ENCODE results near the gene MORN1. TPM values are rescaled to one million over a fixed set of nuclear protein-coding genes. Genes with fewer than 3 reads are reported as not detected.

MORN1 gene
- polyA plus RNA-seq, 2 donors, result 3.0 to 5.8 TPM

GRCh38 chr1:2394220-2394619 lies 2.9 kb upstream of the MORN1 start:
- H3K4me3 ChIP-seq (ENCODE audit: low read depth in 1 of 2, low read length in 2 of 2), result no peak overlapping the region
- 89 to 92% methylated on average over 7 of the region's 7 CpGs for WGBS, 2 donors
- H3K9me3 ChIP-seq (ENCODE audit: control insufficient read depth in 2 of 2, insufficient read depth in 1 of 2, low read depth in 1 of 2, low read length in 1 of 2), result no peaks in the 10 kb centered on the region
- H3K36me3 ChIP-seq (ENCODE audit: control insufficient read depth in 2 of 2, insufficient read depth in 2 of 2, low read length in 1 of 2), result peaks cover 5 to 28% of the 10 kb centered on the region in 2 donors
- peak overlapping the region in 1 of 2 donors; percentile 30 for H3K27ac ChIP-seq (ENCODE audit: low read depth in 2 of 2, low read length in 1 of 2)
- H3K27me3 ChIP-seq (ENCODE audit: control insufficient read depth in 1 of 2, insufficient read depth in 2 of 2, low read length in 2 of 2), result no peaks in the 10 kb centered on the region
- peaks cover 9 to 31% of the 10 kb centered on the region in 2 donors for H3K4me1 ChIP-seq (ENCODE audit: control insufficient read depth in 2 of 2, insufficient read depth in 2 of 2, low read length in 1 of 2)

DNA sequence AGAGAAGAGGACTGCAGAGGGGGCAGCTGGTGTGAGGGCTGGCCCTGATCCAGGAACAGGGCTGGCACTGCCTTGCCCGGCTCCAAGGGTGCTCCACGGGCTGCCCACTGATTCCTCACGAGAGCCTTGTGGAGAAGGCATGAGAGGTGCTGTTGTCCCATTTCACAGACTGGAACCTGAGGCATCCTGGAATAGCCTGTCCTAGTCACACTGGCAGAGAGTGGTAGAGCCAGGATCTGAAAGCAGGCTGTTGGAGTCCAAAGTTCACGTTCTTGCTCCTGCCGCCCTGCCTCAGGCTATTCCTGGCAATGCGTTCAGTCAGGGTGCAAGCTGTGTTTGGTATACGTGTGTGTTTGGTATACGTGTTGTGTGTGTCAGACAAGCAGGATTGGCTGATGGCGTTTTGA lies 2.1 kb upstream of the MORN1 start:
- WGBS, 2 donors, result 55 to 64% methylated on average over 8 to 9 of the region's 9 CpGs
- Histone ChIP-seq H3K27ac (ENCODE audit: low read depth in 2 of 2, low read length in 1 of 2) (peak overlapping the region in 1 of 2 donors; percentile 47), H3K36me3 (ENCODE audit: control insufficient read depth in 2 of 2, insufficient read depth in 2 of 2, low read length in 1 of 2) (peaks cover 5 to 27% of the 10 kb centered on the region in 2 donors), H3K4me3 (ENCODE audit: low read depth in 1 of 2, low read length in 2 of 2) (peak overlapping the region in 1 of 2 donors; percentile 2), H3K4me1 (ENCODE audit: control insufficient read depth in 2 of 2, insufficient read depth in 2 of 2, low read length in 1 of 2) (peaks cover 9 to 31% of the 10 kb centered on the region in 2 donors), H3K9me3 (ENCODE audit: control insufficient read depth in 2 of 2, insufficient read depth in 1 of 2, low read depth in 1 of 2, low read length in 1 of 2) (no peaks in the 10 kb centered on the region), H3K27me3 (ENCODE audit: control insufficient read depth in 1 of 2, insufficient read depth in 2 of 2, low read length in 2 of 2) (no peaks in the 10 kb centered on the region)

- 40 to 48% methylated on average over 16 of the region's 16 CpGs for WGBS, 2 donors
- H3K27ac ChIP-seq (ENCODE audit: low read depth in 2 of 2, low read length in 1 of 2), result peak overlapping the region in 1 of 2 donors; percentile 45
- H3K4me3 ChIP-seq (ENCODE audit: low read depth in 1 of 2, low read length in 2 of 2), result peak overlapping the region; percentile 73 to 81
- H3K36me3 ChIP-seq (ENCODE audit: control insufficient read depth in 2 of 2, insufficient read depth in 2 of 2, low read length in 1 of 2), result peaks cover 5 to 27% of the 10 kb centered on the region in 2 donors
- H3K4me1 ChIP-seq (ENCODE audit: control insufficient read depth in 2 of 2, insufficient read depth in 2 of 2, low read length in 1 of 2), result peaks cover 9 to 31% of the 10 kb centered on the region in 2 donors
- H3K27me3 ChIP-seq (ENCODE audit: control insufficient read depth in 1 of 2, insufficient read depth in 2 of 2, low read length in 2 of 2), result no peaks in the 10 kb centered on the region
- no peaks in the 10 kb centered on the region for H3K9me3 ChIP-seq (ENCODE audit: control insufficient read depth in 2 of 2, insufficient read depth in 1 of 2, low read depth in 1 of 2, low read length in 1 of 2)
Measured at GRCh38 chr1:2392686-2393085, 1.3 kb upstream of the MORN1 start.

- H3K4me3 ChIP-seq (ENCODE audit: low read depth in 1 of 2, low read length in 2 of 2), result peak overlapping the region; percentile 73 to 81
- H3K36me3 ChIP-seq (ENCODE audit: control insufficient read depth in 2 of 2, insufficient read depth in 2 of 2, low read length in 1 of 2), result peaks cover 5 to 23% of the 10 kb centered on the region in 2 donors
- WGBS, 2 donors, result 1 to 2% methylated on average over 52 to 62 of the region's 62 CpGs
- peaks cover 9 to 31% of the 10 kb centered on the region in 2 donors for H3K4me1 ChIP-seq (ENCODE audit: control insufficient read depth in 2 of 2, insufficient read depth in 2 of 2, low read length in 1 of 2)
- H3K9me3 ChIP-seq (ENCODE audit: control insufficient read depth in 2 of 2, insufficient read depth in 1 of 2, low read depth in 1 of 2, low read length in 1 of 2), result no peaks in the 10 kb centered on the region
- peak overlapping the region; percentile 87 for H3K27ac ChIP-seq (ENCODE audit: low read depth in 2 of 2, low read length in 1 of 2)
- H3K27me3 ChIP-seq (ENCODE audit: control insufficient read depth in 1 of 2, insufficient read depth in 2 of 2, low read length in 2 of 2), result no peaks in the 10 kb centered on the region
Measured at GRCh38 chr1:2391931-2392509, 666 bp upstream of the MORN1 start.

- Histone ChIP-seq H3K9me3 (ENCODE audit: control insufficient read depth in 2 of 2, insufficient read depth in 1 of 2, low read depth in 1 of 2, low read length in 1 of 2) (no peaks in the 10 kb centered on the region), H3K36me3 (ENCODE audit: control insufficient read depth in 2 of 2, insufficient read depth in 2 of 2, low read length in 1 of 2) (peaks cover 0 to 15% of the 10 kb centered on the region in 2 donors), H3K4me1 (ENCODE audit: control insufficient read depth in 2 of 2, insufficient read depth in 2 of 2, low read length in 1 of 2) (peaks cover 9 to 22% of the 10 kb centered on the region in 2 donors), H3K27me3 (ENCODE audit: control insufficient read depth in 1 of 2, insufficient read depth in 2 of 2, low read length in 2 of 2) (no peaks in the 10 kb centered on the region), H3K4me3 (ENCODE audit: low read depth in 1 of 2, low read length in 2 of 2) (no peak overlapping the region), H3K27ac (ENCODE audit: low read depth in 2 of 2, low read length in 1 of 2) (peak overlapping the region in 1 of 2 donors; percentile 71)
- WGBS, 2 donors, result 90 to 91% methylated on average over 7 of the region's 7 CpGs
Measured at GRCh38 chr1:2389644-2390043, 1.7 kb downstream of the MORN1 start.

DNA sequence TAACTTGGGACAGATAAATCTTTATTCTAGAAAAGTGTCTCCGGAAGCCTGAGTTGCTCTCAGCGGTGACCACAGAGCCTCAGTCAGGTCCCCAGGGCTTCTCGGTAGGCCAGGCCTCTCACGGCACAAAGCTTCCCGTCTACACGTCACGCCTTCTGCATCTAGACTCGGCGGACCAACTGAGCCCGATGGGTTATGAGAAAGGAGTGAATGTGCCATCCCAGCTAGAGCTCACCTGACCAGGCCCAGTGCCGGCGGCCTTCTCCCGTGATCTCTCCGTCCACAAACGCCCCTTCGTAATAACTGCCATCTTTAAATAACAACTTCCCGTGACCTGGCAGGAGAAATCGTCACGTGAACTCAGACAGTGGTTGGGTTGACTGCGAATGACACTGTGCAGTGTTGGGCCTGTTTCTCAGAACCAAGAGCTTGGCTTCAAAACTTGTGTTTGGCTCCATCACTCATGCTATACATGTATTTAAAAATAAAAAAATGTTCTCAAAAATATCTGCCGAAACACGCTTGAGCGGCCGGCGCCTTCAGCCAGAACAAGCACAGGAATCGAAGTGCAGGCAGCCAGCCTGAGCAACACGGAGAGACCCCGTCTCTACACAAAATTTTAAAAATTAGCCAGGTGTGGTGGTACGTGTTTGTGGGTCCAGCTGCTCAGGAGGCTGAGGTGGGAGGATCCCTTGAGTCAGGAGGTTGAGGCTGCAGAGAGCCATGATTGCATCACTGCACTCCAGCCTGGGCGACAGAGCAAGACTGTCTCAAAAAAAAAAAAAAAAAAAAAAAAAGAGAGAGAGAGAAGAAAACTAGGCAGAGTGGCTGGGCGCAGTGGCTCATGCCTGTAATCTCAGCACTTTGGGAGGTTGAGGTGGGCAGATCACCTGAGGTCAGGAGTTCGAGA lies 3.1 kb downstream of the MORN1 start:
- H3K27me3 ChIP-seq (ENCODE audit: control insufficient read depth in 1 of 2, insufficient read depth in 2 of 2, low read length in 2 of 2), result no peaks in the 10 kb centered on the region
- no peak overlapping the region for H3K4me3 ChIP-seq (ENCODE audit: low read depth in 1 of 2, low read length in 2 of 2)
- 92 to 95% methylated on average over 32 of the region's 32 CpGs for WGBS, 2 donors
- H3K4me1 ChIP-seq (ENCODE audit: control insufficient read depth in 2 of 2, insufficient read depth in 2 of 2, low read length in 1 of 2), result peaks cover 5 to 12% of the 10 kb centered on the region in 2 donors
- peaks cover 0 to 7% of the 10 kb centered on the region in 2 donors for H3K36me3 ChIP-seq (ENCODE audit: control insufficient read depth in 2 of 2, insufficient read depth in 2 of 2, low read length in 1 of 2)
- no peak overlapping the region for H3K27ac ChIP-seq (ENCODE audit: low read depth in 2 of 2, low read length in 1 of 2)
- no peaks in the 10 kb centered on the region for H3K9me3 ChIP-seq (ENCODE audit: control insufficient read depth in 2 of 2, insufficient read depth in 1 of 2, low read depth in 1 of 2, low read length in 1 of 2)

DNA sequence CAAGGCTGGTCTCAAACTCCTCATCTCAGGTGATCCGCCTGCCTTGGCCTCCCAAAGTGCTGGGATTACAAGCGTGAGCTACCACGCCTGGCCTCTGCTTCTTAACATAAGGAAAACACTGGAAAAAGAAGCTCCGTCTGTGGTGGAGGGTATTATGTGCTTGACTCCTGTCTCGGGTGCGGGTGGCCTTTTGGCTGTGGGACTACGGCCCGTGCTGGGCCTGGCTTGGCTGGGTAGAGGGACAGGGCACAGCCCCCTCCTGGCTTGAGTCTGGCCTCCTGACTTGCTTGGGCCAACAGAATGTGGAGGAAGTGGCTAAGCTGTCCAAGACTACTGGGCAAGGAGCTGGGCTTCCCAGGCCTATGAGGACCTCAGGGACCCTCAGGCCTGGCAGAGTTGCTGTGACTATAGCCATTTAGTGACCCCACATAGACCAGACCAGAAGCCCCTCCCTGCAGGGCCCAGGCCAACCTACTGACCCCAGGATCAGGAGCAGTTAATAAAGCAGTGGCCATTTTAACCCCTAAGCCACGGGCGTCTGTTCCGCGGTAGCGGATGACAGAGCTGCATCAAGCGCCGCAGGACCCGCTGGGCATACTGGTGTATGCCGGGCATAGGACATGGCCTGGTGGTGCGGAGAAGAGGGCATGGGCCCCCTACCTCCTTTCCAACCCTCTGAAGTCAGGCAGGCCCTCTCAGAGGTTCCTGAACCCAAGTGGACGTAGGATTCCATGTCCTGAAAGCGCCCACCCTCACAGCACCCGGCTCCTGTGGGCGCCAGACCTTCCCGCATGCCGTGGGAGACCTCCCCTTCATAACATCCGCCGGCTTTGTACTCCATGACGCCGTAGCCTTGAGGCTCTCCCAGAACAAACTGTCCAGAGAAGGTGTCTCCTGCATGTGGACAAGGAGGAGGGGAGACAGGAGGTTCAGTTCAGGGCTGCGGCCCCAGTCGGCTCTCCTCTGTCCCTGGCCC lies 4.4 kb downstream of the MORN1 start:
- H3K4me3 ChIP-seq (ENCODE audit: low read depth in 1 of 2, low read length in 2 of 2), result no peak overlapping the region
- no peaks in the 10 kb centered on the region for H3K9me3 ChIP-seq (ENCODE audit: control insufficient read depth in 2 of 2, insufficient read depth in 1 of 2, low read depth in 1 of 2, low read length in 1 of 2)
- H3K36me3 ChIP-seq (ENCODE audit: control insufficient read depth in 2 of 2, insufficient read depth in 2 of 2, low read length in 1 of 2), result peaks cover 0 to 6% of the 10 kb centered on the region in 2 donors
- H3K4me1 ChIP-seq (ENCODE audit: control insufficient read depth in 2 of 2, insufficient read depth in 2 of 2, low read length in 1 of 2), result peaks cover 0 to 7% of the 10 kb centered on the region in 2 donors
- H3K27me3 ChIP-seq (ENCODE audit: control insufficient read depth in 1 of 2, insufficient read depth in 2 of 2, low read length in 2 of 2), result no peaks in the 10 kb centered on the region
- 95 to 96% methylated on average over 30 of the region's 30 CpGs for WGBS, 2 donors
- no peak overlapping the region for H3K27ac ChIP-seq (ENCODE audit: low read depth in 2 of 2, low read length in 1 of 2)

- Histone ChIP-seq H3K27me3 (ENCODE audit: control insufficient read depth in 1 of 2, insufficient read depth in 2 of 2, low read length in 2 of 2) (no peaks in the 10 kb centered on the region), H3K4me3 (ENCODE audit: low read depth in 1 of 2, low read length in 2 of 2) (no peak overlapping the region), H3K9me3 (ENCODE audit: control insufficient read depth in 2 of 2, insufficient read depth in 1 of 2, low read depth in 1 of 2, low read length in 1 of 2) (no peaks in the 10 kb centered on the region), H3K36me3 (ENCODE audit: control insufficient read depth in 2 of 2, insufficient read depth in 2 of 2, low read length in 1 of 2) (peaks cover 0 to 6% of the 10 kb centered on the region in 2 donors), H3K4me1 (ENCODE audit: control insufficient read depth in 2 of 2, insufficient read depth in 2 of 2, low read length in 1 of 2) (peaks cover 0 to 9% of the 10 kb centered on the region in 2 donors), H3K27ac (ENCODE audit: low read depth in 2 of 2, low read length in 1 of 2) (no peak overlapping the region)
- 90 to 92% methylated on average over 19 of the region's 19 CpGs for WGBS, 2 donors
Measured at GRCh38 chr1:2385606-2386280, 5.6 kb downstream of the MORN1 start.

All from esophagus (tissue), 2 donors.